ENCODE data around the gene ANXA11. TPM values are rescaled to one million over a fixed set of nuclear protein-coding genes. Genes with fewer than 3 reads are reported as not detected.

Gene ANXA11
- total and polyA plus RNA-seq, 9 of the 15 experiments (the other 6 are each of a cell fraction or from before 2014, with no cell fraction given) = 43.6 to 212 (median 109) TPM

DNA sequence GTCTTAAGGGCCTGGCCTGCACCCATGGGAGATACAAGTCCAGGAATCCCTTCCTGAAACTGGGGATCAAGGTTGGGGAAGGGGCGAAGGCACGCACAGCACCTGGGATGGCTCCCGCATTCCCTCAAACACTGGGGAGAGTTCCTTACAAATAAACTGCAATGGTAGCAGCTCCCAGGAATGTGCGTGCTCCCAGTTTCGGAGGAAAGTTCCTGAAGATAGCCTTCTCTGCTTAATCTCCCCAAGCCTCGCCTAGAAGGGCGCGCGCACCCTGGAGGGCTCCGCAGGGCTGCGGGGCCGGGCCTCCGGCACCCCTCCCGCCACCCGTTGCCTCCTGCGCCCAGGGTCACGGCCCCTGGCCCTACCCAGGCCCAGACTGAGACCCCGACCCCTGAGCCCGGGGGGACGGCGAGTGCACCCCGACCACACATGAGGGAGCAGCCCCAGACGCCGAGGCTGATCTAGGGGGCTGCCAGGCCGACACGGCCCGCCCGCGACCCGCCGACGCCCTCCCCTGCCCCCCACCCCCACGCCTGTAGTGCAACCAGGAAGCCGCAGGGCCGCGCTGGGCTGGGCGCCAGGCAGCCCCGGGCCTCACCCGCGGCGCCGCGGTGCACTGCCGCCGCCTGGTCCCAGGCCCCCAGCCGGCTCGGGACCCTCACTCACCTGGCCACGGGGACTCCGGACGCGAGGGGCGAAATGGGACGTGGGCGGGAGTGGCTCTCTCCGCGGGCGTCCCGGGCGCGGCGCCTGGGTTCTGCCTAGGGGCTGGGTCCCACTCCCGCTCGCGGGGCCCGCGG is 460 bp downstream of the ANXA11 start (continued):
- TF ChIP-seq NONO (IDR thresholded peaks at IDR 0.05; ENCODE audit: low read depth in 2 of 2, low read length in 1 of 2) (no peak; a peak in 1 of 4 replicates), CBFA2T3 (IDR thresholded peaks at IDR 0.05) (no peak), DIDO1 (tag; IDR thresholded peaks at IDR 0.05; ENCODE audit: low read depth) (no peak), DPF2 (IDR thresholded peaks at IDR 0.05) (peak; percentile 17; the same call in 1 of the 2 replicates), ZKSCAN3 (CRISPR knock-in tag; IDR thresholded peaks at IDR 0.05) (no peak), SRSF9 (IDR thresholded peaks at IDR 0.05; ENCODE audit: borderline replicate concordance, low read depth, low read length) (no peak), NR2C1 (IDR thresholded peaks at IDR 0.05) (no peak), NR2C1 (tag; IDR thresholded peaks at IDR 0.05) (no peak), ZEB2 (IDR thresholded peaks at IDR 0.05) (no peak)
- TF ChIP-seq, protein P1, sequence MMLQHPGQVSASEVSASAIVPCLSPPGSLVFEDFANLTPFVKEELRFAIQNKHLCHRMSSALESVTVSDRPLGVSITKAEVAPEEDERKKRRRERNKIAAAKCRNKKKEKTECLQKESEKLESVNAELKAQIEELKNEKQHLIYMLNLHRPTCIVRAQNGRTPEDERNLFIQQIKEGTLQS (IDR thresholded peaks at IDR 0.05) = no peak
- TF ChIP-seq, protein P1 (CRISPR knock-in tag; conservative IDR thresholded peaks at IDR 0.05) = no peak; the same call in 1 of the 2 replicates
- TF ChIP-seq, protein P2, sequence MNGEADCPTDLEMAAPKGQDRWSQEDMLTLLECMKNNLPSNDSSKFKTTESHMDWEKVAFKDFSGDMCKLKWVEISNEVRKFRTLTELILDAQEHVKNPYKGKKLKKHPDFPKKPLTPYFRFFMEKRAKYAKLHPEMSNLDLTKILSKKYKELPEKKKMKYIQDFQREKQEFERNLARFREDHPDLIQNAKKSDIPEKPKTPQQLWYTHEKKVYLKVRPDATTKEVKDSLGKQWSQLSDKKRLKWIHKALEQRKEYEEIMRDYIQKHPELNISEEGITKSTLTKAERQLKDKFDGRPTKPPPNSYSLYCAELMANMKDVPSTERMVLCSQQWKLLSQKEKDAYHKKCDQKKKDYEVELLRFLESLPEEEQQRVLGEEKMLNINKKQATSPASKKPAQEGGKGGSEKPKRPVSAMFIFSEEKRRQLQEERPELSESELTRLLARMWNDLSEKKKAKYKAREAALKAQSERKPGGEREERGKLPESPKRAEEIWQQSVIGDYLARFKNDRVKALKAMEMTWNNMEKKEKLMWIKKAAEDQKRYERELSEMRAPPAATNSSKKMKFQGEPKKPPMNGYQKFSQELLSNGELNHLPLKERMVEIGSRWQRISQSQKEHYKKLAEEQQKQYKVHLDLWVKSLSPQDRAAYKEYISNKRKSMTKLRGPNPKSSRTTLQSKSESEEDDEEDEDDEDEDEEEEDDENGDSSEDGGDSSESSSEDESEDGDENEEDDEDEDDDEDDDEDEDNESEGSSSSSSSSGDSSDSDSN (IDR thresholded peaks at IDR 0.05; ENCODE audit: borderline replicate concordance in 1 of 2, low read depth in 2 of 2, low read length in 2 of 2) = peak; percentile 39 to 44; a peak in 2 of 4 replicates

Measured in K562 (cell line).